ENCODE data around the gene PPIE. TPM values are rescaled to one million over a fixed set of nuclear protein-coding genes. Genes with fewer than 3 reads are reported as not detected.
A peak's percentile ranks its signal among the peaks of the same experiment; 100 is the strongest.
"Not testable (repeated sequence)": the region's sequence is repeated elsewhere in the genome, so short reads cannot be mapped to it uniquely, and the experiment has no call there.

The PPIE gene
- total RNA-seq, 2 experiments from 2014 or later = 55.3 to 70.4 TPM

GRCh38 chr1:39779821-39780220, 41.1 kb downstream of the PPIE start:
- POLR2A ChIA-PET = no interaction called here
- H3K9me3 Mint-ChIP-seq (ENCODE audit: low read depth) = no peaks in the 10 kb centered on the region
- DNase-seq (no peak), ATAC-seq (no peak)
- no peaks in the 10 kb centered on the region for H3K36me3 Mint-ChIP-seq (ENCODE audit: low read depth)
- no peaks in the 10 kb centered on the region for H3K4me1 Mint-ChIP-seq
- no peak overlapping the region for H3K4me3 Mint-ChIP-seq
- CTCF ChIA-PET = no interaction called here
- intact Hi-C loops (cut with DNase I, micrococcal nuclease) = no loop called here
- no peak overlapping the region for H3K27ac Mint-ChIP-seq
- no peaks in the 10 kb centered on the region for H3K27me3 Mint-ChIP-seq

GRCh38 chr1:39781349-39781715, 42.6 kb downstream of the PPIE start:
- Mint-ChIP-seq H3K36me3 (ENCODE audit: low read depth) (no peaks in the 10 kb centered on the region), H3K27ac (no peak overlapping the region), H3K9me3 (ENCODE audit: low read depth) (no peaks in the 10 kb centered on the region), H3K4me1 (no peaks in the 10 kb centered on the region), H3K27me3 (no peaks in the 10 kb centered on the region), H3K4me3 (no peak overlapping the region)
- DNase-seq = no peak
- ChIA-PET POLR2A (no interaction called here), CTCF (interaction anchor here (1.1 to 1.4 kb wide), 2 partner anchors 19 to 81 kb away, joined by 3 read pairs; no protein-coding TSS in a partner anchor)
- intact Hi-C loops (cut with DNase I, micrococcal nuclease) = no loop called here
- ATAC-seq = no peak

- Mint-ChIP-seq H3K36me3 (ENCODE audit: low read depth) (no peaks in the 10 kb centered on the region), H3K9me3 (ENCODE audit: low read depth) (no peaks in the 10 kb centered on the region), H3K4me3 (no peak overlapping the region), H3K27me3 (peaks cover 5% of the 10 kb centered on the region), H3K4me1 (no peaks in the 10 kb centered on the region), H3K27ac (no peak overlapping the region)
- ATAC-seq (no peak), DNase-seq (no peak)
- POLR2A ChIA-PET = no interaction called here
- CTCF ChIA-PET = no interaction called here
- intact Hi-C loops (cut with DNase I, micrococcal nuclease) = no loop called here
These were observed 43.4 kb downstream of the PPIE start for GRCh38 chr1:39782103-39782502.

- DNase-seq; H3K36me3 Mint-ChIP-seq (ENCODE audit: low read depth); POLR2A ChIA-PET; H3K9me3 Mint-ChIP-seq (ENCODE audit: low read depth); H3K4me3 Mint-ChIP-seq; intact Hi-C loops (cut with DNase I, micrococcal nuclease); H3K4me1 Mint-ChIP-seq; ATAC-seq; CTCF ChIA-PET; H3K27ac Mint-ChIP-seq: not testable (repeated sequence)
- H3K27me3 Mint-ChIP-seq = peaks cover 10% of the 10 kb centered on the region
These were observed 44.0 kb downstream of the PPIE start for GRCh38 chr1:39782685-39783084.

GRCh38 chr1:39786303-39787107, 47.8 kb downstream of the PPIE start:
- peaks cover 21% of the 10 kb centered on the region for H3K27me3 Mint-ChIP-seq
- DNase-seq; H3K27ac Mint-ChIP-seq; POLR2A ChIA-PET; H3K36me3 Mint-ChIP-seq (ENCODE audit: low read depth); H3K4me1 Mint-ChIP-seq; ATAC-seq; intact Hi-C loops (cut with DNase I, micrococcal nuclease); H3K9me3 Mint-ChIP-seq (ENCODE audit: low read depth); H3K4me3 Mint-ChIP-seq: not testable (repeated sequence)
- CTCF ChIA-PET = interaction anchor here (0.9 kb wide), 1 partner anchor 12 kb away, joined by 4 read pairs; no protein-coding TSS in a partner anchor

GRCh38 chr1:39787108-39787375, 48.4 kb downstream of the PPIE start:
- H3K36me3 Mint-ChIP-seq (ENCODE audit: low read depth); intact Hi-C loops (cut with DNase I, micrococcal nuclease); H3K27ac Mint-ChIP-seq; POLR2A ChIA-PET; DNase-seq; H3K4me1 Mint-ChIP-seq; H3K9me3 Mint-ChIP-seq (ENCODE audit: low read depth); ATAC-seq: not testable (repeated sequence)
- peak overlapping the region; percentile 21 for H3K4me3 Mint-ChIP-seq
- CTCF ChIA-PET = interaction anchor here (0.9 kb wide), 1 partner anchor 12 kb away, joined by 4 read pairs; no protein-coding TSS in a partner anchor
- H3K27me3 Mint-ChIP-seq = peaks cover 22% of the 10 kb centered on the region

- Mint-ChIP-seq H3K4me3 (peak overlapping the region; percentile 21), H3K27ac (no peak overlapping the region), H3K36me3 (ENCODE audit: low read depth) (no peaks in the 10 kb centered on the region), H3K9me3 (ENCODE audit: low read depth) (no peaks in the 10 kb centered on the region), H3K27me3 (peaks cover 23% of the 10 kb centered on the region), H3K4me1 (peaks cover 4% of the 10 kb centered on the region)
- DNase-seq (no peak), ATAC-seq (no peak)
- intact Hi-C loops (cut with DNase I, micrococcal nuclease) = no loop called here
- POLR2A ChIA-PET = no interaction called here
- CTCF ChIA-PET = no interaction called here
These were observed 48.8 kb downstream of the PPIE start for GRCh38 chr1:39787468-39787867.

GRCh38 chr1:39787964-39788363, 49.3 kb downstream of the PPIE start:
- H3K4me3 Mint-ChIP-seq; ATAC-seq; H3K9me3 Mint-ChIP-seq (ENCODE audit: low read depth); DNase-seq; H3K27ac Mint-ChIP-seq; intact Hi-C loops (cut with DNase I, micrococcal nuclease); H3K4me1 Mint-ChIP-seq; H3K36me3 Mint-ChIP-seq (ENCODE audit: low read depth); POLR2A ChIA-PET; CTCF ChIA-PET: not testable (repeated sequence)
- peaks cover 28% of the 10 kb centered on the region for H3K27me3 Mint-ChIP-seq

GRCh38 chr1:39788426-39788757, 49.7 kb downstream of the PPIE start:
- no peak overlapping the region for H3K27ac Mint-ChIP-seq
- H3K9me3 Mint-ChIP-seq (ENCODE audit: low read depth) = no peaks in the 10 kb centered on the region
- ChIA-PET CTCF (no interaction called here), POLR2A (no interaction called here)
- H3K36me3 Mint-ChIP-seq (ENCODE audit: low read depth) = no peaks in the 10 kb centered on the region
- peak; percentile 18 for DNase-seq
- H3K4me1 Mint-ChIP-seq = peaks cover 7% of the 10 kb centered on the region
- H3K27me3 Mint-ChIP-seq = peaks cover 29% of the 10 kb centered on the region
- intact Hi-C loops (cut with DNase I, micrococcal nuclease) = no loop called here
- ATAC-seq = peak; percentile 35
- no peak overlapping the region for H3K4me3 Mint-ChIP-seq

- intact Hi-C loops (cut with DNase I, micrococcal nuclease) = loop anchor here in 1 of 2 experiments (1.0 kb wide), 1 partner anchor 10 kb away; no protein-coding TSS in a partner anchor
- Mint-ChIP-seq H3K36me3 (ENCODE audit: low read depth) (no peaks in the 10 kb centered on the region), H3K4me1 (peaks cover 7% of the 10 kb centered on the region), H3K9me3 (ENCODE audit: low read depth) (no peaks in the 10 kb centered on the region), H3K4me3 (peak within 1 kb of the TSS; percentile 66), H3K27me3 (peaks cover 29% of the 10 kb centered on the region), H3K27ac (no peak within 1 kb of the TSS)
- ATAC-seq = peak; percentile 80
- ChIA-PET CTCF (interaction anchor here (1.1 kb wide), 1 partner anchor 122 kb away, joined by 4 read pairs; no protein-coding TSS in a partner anchor), POLR2A (interaction anchor here (0.6 kb wide), 1 partner anchor 54 kb away, joined by 3 read pairs; no protein-coding TSS in a partner anchor)
- peak; percentile 59 for DNase-seq
These were observed 50.3 kb downstream of the PPIE start, which contains the start of gene BMP8B for GRCh38 chr1:39788758-39789570. Gene BMP8B, minus strand, starts transcription at chr1:39788865. Its CDS starts 380 bp downstream, at chr1:39788485.

- no peak overlapping the region for H3K27ac Mint-ChIP-seq
- DNase-seq = no peak
These were observed 51.0 kb downstream of the PPIE start for GRCh38 chr1:39789571-39790110.

More at GRCh38 chr1:39789571-39790110, 51.0 kb downstream of the PPIE start:
- no peak for ATAC-seq
- ChIA-PET POLR2A (interaction anchor here (0.6 kb wide), 1 partner anchor 54 kb away, joined by 3 read pairs; no protein-coding TSS in a partner anchor), CTCF (interaction anchor here (1.1 kb wide), 1 partner anchor 123 kb away, joined by 4 read pairs; no protein-coding TSS in a partner anchor)
- H3K27me3 Mint-ChIP-seq = peaks cover 29% of the 10 kb centered on the region
- no peaks in the 10 kb centered on the region for H3K9me3 Mint-ChIP-seq (ENCODE audit: low read depth)
- H3K4me3 Mint-ChIP-seq = peak overlapping the region; percentile 66
- intact Hi-C loops (cut with DNase I, micrococcal nuclease) = loop anchor here (1.0 to 10.0 kb wide), 2 partner anchors 10 to 185 kb away; no protein-coding TSS in a partner anchor
- H3K4me1 Mint-ChIP-seq = peaks cover 7% of the 10 kb centered on the region
- no peaks in the 10 kb centered on the region for H3K36me3 Mint-ChIP-seq (ENCODE audit: low read depth)

All from activated CD4-positive, alpha-beta T cell treated with anti-CD3 and anti-CD28 coated beads for 36 hours (primary cell).